ENCODE data around the gene TMEM179B.
"Not testable (repeated sequence)": the region's sequence is repeated elsewhere in the genome, so short reads cannot be mapped to it uniquely, and the experiment has no call there.

The TMEM179B gene

DNA sequence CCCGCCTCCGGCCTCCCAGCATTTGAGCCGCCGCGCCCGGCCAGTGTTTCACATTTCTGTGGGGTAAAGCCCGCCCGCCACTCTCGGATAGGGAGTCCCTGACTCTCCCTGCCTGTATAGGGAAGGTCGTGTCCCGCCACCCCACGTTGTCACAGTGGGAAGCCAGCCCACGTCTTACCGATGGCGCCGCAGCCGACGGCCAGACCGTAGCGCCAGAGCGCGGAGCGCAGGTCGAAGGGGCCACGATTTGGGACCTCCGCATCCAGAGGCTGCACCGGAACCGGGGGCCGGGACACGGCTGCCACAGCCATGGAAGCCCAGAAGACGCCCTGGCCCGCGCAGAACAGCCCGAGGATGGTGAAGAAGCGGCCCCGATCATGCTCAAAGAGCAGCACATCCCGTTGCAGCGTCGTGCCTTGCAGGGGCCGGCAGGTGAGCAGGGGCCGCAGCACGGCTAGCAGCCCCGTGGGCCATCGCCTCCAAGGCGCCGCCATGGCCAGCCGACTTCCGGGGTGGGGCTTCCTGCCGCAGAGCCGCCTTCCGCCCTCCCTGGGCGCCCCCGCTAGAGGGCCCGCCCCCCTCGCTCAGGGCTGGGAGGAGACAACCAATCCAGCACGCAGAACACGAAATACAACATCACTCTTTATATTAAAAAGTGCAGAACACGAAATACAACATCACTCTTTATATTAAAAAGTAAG, 4.4 kb downstream of the TMEM179B start, which contains the start of gene TMEM223:
Gene TMEM223 (minus strand): TSS at position 506 of the 701 bp plus-strand sequence. CDS start 12 bp downstream, at position 494.
- peak; percentile 82 for DNase-seq

DNA sequence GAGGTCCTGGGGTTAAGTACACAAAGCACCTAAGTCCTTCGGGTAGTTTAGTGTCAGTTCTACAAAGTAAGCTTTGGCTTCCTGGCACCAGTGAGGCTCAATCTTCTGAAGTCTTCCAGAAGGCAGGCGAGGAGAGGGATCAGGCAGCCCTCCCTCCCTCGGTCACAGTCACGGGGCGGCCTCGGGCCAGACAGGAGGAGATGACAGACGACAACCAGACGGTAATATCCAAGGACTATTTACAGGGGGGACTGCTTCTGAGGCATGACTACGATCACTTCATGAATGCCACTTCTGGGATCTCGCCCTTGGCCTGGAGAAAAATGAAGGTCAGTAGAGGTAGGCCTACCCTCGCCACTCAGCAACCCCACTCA, 5.0 kb downstream of the TMEM179B start:
- no peak for DNase-seq

DNA sequence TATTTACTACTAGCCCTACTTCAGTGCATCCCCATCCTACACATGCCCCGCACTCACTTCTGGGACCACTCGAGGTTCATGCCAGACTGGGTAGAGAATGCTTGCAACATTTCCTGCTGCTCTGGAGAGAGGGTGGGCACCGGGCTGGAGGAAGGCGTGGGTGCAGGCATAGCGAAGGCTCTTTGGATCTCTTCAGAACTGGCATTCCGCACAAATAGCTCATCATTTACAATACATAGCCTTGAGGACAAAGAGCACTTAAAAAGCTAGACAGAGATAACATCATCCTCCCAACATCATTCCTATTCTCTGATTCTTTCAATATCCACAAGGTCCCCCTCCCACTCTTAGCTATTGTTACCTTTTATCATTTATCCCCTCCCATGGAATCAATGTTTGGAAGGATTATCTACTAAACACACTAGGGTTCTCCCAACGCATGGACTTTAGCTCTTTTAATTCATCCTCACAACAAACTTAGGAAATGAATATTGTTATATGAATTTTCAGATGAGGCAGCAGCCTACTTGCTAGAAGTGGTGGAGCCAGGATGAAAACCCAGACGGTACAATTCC, 7.1 kb downstream of the TMEM179B start:
- DNase-seq: no peak

DNA sequence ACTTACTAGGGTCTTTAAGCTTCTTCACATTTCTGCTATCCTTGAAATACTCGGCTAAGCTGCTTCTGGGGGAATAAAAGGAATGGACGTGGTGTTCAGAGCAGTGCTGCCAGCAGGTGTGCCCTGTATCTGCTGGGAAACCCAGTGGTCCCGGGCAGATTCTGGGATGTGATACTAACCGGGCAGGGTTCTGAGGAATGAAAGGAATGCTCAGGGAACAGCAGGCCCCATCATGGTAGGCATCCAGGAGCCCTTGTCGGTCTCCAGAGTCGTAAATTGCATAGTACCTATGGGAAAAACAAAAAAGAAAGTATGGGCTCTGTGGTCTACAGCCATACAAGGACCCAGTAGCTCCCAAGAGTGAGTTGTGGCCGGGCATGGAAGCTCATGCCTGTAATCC, 9.1 kb downstream of the TMEM179B start:
- DNase-seq: no peak

DNA sequence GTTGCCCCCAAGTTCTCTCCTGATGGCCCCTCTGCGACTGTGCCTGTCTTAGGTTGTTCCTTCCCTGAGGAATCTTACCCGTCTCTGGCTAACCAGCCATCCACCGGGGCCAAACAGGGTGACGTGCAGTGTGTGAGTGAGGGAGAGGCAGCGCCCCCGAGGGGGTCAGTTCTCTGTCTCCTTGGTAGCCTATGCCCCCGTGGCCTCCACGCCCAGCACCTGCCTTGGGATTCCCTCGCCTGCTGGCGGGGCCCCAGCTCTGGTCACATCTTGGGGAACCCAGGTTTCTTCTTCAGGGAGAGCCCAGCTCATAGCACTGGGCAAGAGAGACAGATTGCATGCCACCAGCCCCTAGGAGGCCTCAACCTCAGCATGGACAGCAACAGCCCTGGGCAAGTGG, 12.3 kb downstream of the TMEM179B start:
- DNase-seq: no peak

DNA sequence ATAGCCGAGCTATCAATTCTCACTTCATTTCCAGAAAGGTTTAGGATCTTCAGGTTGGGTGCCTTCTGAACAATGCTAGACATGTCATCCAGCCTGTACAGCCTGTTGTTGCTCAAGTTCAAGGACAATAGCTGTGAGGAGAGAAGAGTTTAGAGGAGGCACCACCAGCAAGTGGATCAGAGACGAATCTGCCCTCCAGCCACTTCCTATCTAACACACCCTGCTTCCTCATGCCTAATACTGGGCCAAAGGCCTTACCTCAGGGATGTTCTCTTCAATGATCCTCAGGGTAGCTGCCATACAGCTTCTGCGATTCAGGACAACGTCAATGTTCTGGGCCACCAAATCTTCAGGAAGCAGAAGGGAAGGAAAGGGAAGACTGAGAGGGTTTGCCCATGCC, 13.9 kb downstream of the TMEM179B start:
- DNase-seq: no peak

DNA sequence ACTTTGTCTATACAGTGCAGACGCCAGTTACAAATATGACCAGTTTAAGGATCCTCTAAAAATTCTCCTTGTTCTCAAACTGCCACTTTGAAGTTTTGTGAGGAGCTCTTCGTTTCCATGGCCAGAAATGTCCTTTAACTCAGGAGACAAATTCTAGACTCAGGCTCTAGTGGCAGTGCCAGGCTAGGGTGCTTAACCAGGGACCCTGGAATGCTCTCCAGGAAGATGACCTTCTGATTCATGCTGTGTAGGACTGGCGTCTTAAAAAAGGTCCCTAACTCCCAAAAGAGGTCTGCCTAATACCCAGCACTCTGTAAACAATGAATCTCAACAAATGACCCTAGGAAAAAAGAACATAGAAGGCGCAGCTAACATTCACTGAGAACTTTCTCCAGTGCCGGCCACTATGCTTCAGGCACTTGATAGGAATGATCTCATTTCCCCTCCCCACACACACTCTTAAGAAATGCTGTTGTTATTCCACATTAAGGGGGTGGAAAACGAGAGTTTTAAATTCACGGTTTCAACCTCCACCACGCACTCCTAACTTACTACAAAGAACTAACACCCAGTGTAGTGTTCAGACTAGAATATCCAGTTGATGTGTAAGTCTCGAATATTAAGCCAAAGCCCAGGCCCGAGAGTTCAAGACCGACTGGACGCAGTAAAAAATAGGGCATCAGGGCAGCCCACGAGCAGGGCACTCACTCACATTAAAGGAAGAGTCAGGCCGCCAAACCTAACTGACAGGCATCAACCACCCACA, 17.3 kb downstream of the TMEM179B start:
- no peak for DNase-seq

DNA sequence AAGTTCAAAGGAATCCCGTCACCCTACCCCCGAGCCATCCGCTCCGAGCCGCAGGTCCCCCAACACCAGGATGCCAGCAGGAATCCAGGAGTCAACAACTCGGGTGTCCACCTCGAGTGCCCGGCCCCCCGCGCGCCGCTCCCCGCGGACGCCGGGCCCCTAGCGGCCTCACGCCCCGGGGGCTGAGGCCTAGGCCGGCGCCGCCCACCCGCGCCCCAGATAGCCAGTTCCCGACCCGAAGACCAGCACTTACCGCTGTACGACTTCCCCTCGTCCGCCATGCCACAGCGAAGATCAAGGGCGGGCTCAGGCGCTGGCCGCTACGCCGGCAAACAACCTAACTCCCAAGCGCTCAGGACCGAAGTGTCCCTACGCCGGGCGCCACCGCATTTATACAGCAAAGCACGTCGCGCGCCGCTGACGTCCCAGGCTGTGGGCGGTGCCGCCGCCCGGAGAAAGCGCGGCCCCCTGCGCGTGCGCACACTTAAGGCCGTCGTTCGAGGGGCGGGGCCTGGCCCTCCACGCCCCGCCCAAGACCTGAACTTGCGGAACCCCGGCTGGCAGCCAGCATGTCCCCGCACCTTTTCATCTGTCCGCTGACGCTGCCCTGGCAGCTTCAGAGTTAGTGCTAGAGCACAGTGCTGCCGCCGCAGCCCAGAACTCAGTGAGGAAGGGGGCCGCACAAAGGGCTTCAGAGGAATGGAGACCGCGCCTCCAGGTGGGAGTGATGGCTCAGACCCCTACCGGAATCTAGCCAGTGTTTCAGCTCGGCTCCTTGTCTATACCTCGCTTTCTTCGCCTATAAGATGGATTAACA, 18.1 kb downstream of the TMEM179B start, which contains the start of gene NXF1:
Gene NXF1 (minus strand): TSS at position 365 of the 817 bp plus-strand sequence. CDS start 84 bp downstream, at position 281.
- peak; percentile 96 for DNase-seq

DNA sequence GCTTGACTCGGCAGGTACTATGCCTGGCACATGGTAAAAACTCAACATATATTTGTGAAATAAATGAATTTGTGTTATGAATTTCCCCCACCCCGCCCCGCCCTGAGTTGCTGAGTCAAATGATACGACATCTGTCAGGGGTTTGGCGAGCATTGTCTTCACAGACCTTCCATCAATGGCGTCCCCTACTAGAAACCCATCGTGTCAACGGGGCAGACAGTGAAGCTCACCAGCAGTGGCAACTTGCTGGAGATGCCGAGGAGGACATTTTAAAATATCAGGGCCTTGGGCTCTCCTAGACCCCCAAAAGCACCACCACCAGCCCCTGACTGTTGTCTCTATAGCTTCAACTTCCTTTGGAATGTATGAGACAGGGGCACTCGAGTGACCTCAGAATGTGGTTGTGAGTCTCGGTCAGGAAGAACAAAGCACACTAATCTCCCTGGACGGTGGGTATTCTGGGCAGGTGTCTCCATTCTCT, 18.8 kb downstream of the TMEM179B start:
- DNase-seq: no peak

DNA sequence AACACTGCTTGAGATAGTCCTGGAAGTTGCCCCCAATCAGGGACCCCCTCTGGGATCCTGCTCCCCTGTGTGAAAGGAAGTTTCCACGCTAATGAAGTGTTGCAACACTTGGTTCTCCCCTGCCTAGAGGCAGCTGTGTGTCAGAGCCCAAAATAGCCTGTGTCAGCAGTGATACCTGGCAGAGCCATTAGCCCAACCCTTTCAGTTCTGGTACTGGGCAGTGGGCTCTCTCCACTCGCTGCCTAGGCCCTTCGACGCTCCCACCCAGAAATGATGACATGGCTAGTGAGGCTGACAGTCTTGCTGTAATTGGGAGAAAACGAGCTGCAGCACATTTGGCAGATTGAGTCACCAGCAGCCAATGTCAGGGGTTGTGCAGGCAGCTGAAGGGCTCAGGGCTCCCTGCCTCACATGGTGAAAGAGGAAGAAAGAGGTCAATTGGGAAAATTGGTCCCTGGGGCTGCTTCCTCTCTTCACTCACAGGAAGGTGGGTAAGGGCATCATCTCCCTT, 19.5 kb downstream of the TMEM179B start:
- no peak for DNase-seq

DNA sequence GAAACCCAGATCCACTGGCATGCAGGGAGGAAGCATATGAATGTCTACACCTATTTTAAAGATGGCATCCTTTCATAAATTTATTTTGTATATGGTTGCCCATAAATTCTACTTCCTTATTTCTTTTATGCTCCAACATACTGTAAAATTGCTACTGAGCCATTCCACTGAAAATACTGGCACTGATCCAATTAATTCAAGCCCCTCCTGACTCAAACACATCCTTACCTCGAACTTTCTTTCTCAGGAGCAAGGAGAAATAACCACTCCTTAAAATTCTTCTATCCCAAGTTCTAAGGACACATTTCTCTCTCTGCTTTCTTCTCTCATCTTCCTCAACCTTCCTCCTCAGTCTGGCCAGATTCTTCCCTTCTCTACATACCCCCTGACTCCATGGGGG, 23.5 kb downstream of the TMEM179B start:
- no peak for DNase-seq

DNA sequence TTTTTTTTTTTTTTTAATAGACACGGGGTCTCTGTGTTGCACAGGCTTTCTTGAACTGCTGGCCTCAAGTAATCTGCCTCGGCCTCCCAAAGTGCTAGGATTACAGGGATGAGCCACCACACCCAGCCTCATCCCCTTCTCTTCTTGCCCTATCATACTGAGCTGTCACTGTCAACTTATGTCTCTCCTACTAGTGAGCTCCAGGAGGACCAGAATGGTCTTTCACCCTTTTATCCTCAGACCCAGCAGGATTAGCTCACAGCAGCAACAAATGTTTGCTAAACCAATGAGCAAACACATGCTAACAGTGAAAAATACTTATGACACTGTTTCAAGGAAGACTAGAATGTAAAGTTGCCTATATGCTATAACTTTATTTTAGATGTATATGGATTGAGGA, 24.5 kb downstream of the TMEM179B start:
- no peak for DNase-seq

DNA sequence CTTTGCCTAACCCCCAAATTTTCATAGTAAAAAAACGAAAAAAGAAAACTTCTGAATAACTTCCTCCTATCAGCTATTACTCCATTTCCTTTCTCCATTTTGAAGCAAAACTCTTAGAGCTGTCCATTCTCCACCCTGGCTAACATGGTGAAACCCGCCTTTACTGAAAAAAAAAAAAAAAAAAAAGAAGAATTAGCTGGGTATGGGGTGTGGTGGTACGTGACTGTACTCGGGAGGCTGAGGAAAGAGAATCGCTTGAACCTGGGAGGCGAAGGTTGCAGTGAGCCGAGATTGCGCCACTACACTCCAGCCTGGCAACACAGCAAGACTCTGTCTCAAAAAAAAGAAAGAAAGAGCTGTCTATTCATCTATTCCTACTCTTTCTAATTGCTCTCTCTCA, 29.4 kb downstream of the TMEM179B start:
- DNase-seq: no peak

DNA sequence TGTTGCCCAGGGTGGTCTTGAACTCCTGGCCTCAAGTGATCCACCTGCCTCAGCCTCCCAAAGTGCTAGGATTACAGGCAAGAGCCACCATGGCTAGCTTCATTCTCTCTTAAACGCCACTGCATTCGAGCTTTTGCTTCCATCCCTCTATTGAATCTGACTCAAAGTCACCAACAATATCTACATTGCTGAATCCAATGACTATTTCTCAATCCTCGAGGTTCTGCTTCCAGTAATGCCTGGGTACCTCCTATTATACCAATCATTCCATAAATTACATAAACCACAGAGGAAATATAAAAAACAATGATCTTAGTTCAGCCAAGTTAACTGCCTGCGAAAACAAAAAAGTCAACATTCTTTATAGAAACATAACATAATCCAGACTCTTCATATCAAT, 29.9 kb downstream of the TMEM179B start:
- no peak for DNase-seq

DNA sequence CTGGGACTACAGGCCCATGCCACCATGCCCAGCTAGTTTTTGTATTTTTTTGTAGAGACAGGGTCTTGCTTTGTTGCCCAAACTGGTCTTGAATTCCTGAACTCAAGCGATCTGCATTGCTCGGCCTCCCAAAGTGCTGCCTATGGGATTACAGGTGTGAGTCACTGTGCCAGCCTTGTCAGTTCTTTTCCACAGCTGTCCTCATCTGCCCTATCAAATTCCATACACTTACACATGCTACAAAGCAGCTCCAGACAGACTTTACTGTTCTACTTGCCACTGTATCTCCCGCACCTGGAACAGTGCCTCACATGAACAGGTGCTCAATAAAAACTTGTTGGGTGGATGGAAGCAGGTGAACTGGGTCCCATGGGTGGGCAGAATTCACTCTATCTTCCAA, 36.5 kb downstream of the TMEM179B start:
- no peak for DNase-seq

DNA sequence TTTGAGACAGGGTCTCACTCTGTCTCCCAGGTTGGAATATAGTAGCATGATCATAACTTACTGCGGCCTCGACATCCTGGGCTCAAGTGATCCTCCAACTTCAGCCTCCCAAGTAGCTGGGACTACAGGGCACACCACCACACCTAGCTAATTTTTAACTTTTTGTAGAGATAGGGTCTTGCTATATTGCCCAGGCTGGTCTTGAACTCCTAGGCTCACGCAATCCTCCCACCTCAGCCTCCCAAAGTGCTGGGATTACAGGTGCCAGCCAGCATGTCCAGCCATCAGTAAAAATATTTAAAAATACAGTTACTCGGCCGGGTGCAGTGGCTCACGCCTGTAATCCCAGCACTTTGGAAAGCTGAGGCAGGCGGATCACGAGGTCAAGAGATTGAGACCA, 40.9 kb downstream of the TMEM179B start:
- not testable (repeated sequence) for DNase-seq

DNA sequence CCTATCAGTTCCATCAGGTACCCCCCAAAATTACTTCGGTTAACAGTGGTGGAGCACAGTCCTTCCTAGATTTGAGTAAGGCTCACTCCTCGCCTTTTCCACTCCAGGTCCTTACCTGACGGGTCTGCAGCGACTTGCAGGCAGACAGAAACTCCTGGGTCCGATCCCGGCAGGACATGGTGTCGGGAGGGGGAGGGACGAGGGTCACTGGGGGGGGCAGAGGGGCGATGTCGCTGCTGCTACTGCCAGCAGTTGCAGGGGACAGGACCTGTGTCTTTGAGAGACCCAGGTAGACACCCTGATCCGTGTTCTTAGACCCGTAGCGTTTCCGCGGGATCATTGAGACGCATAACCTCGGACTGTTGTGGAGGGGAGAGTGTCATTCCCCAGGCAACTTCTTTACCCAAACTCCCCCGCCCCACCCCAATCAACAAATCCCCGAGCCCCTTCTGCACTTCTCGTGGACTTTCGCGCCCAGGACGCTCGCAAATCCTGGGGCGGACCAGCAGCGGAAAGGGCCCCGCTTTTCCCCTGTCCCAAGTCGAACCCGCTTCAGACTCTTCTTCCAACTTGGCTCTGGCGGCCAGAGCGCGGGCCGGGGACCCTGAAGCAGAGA, 43.8 kb downstream of the TMEM179B start:
- no peak for DNase-seq

DNA sequence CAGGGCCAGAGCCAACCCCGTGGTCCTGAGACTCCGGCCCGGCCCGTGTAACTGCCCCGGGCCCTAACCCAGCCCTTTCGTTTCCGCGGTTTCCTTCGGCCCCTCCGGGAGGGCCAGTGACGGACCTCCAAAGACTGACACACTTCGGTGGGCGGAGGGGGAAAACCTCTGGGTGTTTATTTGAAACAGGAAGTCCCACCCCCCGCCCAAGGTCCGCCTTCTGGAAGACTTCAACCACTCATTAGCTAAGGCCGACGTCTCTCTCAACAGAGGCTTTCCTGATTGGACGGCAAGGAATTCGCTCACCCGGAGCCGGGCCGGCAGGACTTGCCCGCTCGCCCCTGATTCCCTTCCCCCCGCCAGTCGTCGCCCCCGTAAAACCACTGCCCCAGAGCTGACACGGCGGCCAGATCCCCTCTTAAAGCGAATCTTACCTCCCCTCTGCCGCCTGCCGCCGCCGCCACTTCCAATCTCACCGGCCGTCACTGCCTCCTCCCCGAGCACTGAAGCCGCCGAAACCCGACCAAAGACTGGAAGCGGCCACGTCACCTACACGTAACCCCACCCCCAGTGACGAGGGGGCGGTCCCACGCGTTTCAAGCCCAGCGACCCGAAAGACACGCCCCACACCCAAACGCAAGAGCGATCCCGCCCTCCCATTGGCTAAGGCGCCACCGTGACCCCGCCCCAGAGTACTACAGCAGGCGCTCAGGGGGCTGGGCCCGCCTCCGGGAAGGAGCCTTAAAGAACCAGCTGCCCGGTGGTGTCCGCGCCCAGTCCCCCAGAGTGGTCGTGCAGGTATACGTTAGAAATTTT, 44.5 kb downstream of the TMEM179B start, which contains the start of gene STX5:
Gene STX5 (minus strand): TSS at position 532 of the 816 bp plus-strand sequence. CDS start 808 bp downstream, outside the sequence.
- DNase-seq: peak; percentile 99

DNA sequence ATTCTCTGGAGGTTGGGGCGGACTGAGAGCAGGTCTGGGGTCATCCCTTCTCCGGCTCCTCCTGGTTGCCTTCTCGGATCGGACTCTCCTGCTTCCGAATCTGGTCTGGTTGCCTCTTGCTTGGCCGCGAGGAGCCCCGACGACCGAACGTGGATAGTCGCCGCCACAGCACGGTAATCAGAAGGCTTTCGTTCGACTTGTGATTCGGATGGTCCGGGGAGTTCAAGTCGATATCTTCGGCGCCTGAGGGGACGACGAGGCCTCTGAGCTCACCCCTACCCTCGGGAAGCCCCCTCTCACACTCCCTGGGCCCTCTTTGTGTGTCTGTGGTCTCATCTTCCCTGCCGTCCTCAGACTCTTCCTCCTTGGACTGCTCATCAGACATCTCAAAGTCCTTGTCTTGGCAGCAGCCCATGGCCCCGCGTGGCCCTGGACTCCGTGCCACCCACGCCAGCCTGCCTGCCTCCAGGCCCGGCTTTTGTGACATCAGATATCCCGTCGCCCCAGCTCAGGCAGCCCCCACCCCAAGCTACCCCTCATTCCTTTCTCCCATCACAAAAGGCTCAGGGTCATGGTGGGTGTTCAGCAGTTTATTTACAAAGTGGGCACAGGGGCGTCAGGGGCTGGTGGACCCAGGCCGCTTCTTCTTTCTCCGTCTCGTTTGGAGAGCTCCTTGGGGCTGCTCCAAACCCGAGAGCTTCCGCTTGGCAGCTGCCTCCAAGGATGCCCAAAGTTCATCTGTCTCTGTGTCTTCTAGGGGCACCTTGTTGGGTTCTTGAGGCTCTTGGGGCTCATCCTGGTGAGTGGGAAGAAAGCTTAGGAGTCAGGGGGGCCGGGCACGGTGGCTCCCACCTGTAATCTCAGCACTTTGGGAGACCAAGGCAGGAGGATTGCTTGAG, 45.4 kb downstream of the TMEM179B start, which contains the start of gene TEX54:
Gene TEX54 (minus strand): TSS at position 506 of the 899 bp plus-strand sequence.
- DNase-seq: no peak

DNA sequence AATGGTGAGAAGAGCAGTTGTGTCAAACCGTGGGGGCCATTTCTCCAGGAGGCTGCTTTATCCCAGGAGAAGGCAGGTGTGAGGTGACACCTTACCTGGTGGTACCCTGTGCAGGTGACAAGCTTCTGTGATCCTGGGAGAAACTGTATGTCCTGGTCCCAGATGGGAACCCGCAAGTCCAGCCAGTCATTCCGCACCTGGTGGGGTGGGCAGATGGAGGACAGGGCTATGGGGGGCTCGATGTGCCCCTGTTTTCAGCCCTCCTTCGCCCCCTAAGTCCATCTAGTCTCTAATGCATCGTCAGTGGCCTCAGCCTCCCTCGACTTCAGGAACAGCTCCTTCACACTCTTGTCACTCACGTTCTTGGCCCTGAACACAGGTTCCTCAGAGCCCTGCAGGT, 48.1 kb downstream of the TMEM179B start:
- DNase-seq: no peak
